NOMO-1 (cell line): ENCODE measurements around the gene CTAG1A.
A peak's percentile ranks its signal among the peaks of the same experiment; 100 is the strongest.
"Not testable (repeated sequence)": the region's sequence is repeated elsewhere in the genome, so short reads cannot be mapped to it uniquely, and the experiment has no call there.

Source experiments
- DNase-seq, 2 experiments: peaks; one replicate each; lab custom pipeline; 2025; ENCODE audit not compliant: unreplicated experiment in 2 of 2; lab: John Stamatoyannopoulos, UW

The CTAG1A gene

DNA sequence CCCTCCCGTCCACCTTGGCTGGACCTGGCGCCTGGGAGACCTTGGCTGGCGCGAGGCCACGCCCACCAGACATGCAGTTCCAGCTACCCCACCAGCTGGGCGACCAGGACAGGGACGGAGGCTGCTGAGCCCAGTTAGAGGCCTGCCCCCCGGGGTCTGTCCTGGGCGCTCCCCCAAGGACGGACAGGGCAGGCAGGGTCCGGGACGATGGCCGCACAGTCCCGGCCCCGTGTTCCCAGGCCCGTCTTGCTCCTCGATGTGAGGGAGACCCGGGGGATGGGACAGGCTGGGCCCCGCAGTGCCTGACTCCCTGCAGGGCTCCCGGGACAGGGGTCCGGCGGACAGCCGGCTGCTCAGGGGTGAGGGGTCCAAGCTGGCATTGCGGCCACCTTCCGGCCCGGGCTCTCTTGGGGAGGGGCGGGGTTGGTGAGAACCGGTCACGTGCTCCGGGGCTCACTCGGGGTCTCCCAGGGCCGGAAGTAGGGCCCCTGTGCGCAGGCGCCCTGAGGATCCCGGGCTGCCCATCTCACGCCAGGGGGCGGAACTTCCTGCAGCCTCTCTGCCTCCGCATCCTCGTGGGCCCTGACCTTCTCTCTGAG lies at the start of gene CTAG1A:
Gene CTAG1A, plus strand, starts transcription at position 549 of the 599 bp plus-strand sequence. CDS start 74 bp downstream, outside the sequence.
- not testable (repeated sequence) for DNase-seq

DNA sequence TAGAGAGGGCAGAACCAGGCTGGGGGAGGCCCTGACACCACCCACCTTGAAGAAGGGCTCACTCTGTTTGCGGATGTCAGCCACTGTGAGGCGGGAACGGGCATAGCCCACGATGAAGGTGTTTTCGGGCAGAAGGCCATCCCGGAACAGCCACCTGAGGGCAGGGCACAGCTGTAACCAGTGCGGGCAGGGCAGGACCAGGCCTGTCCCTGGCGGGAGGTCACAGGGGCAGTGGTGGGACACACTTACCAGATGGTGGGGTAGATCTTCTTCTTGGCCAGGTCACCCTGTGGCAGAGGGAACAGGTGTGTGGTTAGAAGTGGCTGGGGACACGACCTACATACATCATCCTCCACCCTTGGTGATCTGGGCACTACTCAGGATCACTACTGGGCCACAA lies 49.0 kb upstream of the CTAG1A start:
- DNase-seq: no peak

DNA sequence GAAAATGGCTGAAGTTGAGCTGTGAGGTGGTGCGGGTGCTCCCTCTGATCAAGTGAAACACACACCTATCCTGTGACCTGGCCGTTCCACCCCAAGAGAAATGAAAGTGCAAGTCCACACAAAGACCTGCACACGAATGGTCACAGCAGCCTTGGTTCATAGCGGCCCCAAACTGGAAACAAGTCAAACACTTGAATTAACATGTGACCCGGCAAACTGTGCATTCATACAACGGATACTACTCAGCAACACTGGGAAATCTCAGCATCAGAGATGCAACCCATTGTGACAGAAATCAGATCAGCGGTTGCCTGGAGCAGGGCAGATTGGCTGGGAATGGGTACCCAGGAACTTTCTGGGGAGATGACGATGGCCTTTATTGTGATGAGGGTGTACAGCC lies 45.9 kb upstream of the CTAG1A start:
- no peak for DNase-seq

DNA sequence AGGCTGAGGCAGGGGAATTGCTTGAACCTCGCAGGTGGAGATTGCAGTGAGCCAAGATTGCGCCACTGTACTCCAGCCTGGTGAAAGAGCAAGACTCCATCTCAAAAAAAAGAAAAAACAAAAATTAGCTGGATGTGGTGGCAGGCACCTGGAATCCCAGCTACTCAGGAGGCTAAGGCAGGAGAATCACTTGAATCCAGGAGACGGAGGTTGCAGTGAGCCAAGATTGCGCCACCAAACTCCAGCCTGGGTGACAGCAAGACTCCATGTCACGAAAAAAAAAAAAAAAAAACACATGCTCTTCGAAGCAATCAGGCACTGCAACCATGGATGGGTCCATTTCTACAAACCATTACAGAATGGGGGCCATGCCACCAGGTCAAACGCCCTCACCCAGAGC lies 44.6 kb upstream of the CTAG1A start:
- DNase-seq: not testable (repeated sequence)

DNA sequence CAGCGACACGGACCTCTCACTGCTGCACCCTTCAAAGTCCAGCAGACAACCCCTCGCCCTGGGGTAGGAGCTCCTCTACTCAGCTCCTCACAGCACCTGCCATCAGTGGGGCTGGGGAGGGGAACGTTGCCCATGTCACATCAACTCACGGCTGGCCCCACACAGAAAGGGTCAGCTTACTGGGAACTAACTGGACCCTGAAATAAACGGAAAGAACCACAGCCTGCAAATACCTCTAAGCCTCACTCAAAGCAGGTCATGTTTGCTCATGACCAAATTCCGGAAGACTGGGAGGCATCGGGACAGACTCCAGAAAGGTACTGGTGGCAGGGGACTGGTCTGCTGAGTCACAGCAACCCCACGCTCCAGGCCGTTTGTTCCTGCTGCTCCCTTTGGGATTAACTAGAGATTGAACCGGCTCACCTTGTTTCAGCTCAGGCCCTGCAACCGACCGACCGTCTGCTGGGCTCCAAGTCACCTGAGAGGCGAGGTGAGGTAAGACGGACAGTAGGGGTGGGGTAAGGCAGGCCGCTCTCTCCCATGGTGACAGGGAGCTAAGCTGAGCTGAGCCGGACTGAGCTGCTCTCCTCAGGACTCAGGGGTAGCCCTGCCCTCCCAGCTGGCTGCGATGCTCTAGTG lies 43.9 kb upstream of the CTAG1A start:
- no peak for DNase-seq

DNA sequence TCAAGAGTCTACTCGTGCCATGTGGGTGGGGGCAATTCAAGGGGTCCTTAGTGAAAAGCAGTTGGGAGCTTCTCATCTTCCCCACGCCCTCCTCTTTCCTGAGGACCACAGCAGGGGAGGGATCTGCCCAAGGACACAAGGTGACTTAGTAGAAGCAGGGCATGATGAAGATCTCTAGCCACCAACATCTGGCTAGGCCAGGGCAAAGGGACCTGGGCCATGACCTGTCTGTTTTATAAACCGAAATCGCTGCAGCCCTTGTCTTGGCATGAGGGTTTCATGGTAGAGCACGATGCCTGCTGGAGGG lies 43.4 kb upstream of the CTAG1A start:
- DNase-seq: no peak

DNA sequence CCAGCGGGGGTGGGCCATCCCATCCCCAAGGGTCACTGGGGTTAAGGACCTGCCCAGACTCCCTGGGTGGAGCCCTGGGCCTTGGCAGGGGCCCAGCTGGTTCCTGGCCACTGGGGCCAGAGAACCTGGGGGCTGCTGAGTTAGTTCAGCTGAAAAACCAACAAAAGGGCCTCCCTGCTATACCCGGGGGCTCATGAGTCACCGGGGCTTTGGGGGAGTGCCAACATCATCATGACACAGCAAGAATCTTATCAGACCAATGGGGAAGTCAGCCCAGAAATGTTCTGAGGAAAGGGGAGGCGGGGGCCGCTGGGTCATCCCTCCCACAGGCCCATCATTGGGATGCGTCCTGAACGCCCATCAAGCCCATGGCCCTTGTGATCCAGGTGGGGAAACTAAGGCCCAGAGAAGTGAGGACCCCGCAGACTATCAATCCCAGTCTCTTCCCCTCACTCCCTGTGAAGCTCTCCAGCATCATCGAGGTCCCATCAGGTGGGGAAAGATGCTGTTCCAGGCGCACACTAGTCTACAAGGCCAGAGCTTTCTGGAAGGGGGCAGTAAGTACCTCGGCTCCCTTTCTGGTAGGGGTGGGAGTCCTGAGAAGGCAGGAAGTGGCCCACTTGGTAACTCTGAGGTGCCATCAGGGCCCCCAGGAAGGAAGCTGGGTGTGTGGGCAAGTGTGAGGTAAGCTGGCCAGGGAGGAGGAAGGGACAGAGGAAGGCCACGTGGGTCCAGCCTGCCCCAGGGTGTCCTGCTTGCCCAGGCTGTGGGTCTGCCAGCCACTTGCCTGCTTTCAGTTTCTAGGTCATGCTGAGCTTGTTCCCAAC lies 42.8 kb upstream of the CTAG1A start:
- DNase-seq: peak; percentile 58 to 70

DNA sequence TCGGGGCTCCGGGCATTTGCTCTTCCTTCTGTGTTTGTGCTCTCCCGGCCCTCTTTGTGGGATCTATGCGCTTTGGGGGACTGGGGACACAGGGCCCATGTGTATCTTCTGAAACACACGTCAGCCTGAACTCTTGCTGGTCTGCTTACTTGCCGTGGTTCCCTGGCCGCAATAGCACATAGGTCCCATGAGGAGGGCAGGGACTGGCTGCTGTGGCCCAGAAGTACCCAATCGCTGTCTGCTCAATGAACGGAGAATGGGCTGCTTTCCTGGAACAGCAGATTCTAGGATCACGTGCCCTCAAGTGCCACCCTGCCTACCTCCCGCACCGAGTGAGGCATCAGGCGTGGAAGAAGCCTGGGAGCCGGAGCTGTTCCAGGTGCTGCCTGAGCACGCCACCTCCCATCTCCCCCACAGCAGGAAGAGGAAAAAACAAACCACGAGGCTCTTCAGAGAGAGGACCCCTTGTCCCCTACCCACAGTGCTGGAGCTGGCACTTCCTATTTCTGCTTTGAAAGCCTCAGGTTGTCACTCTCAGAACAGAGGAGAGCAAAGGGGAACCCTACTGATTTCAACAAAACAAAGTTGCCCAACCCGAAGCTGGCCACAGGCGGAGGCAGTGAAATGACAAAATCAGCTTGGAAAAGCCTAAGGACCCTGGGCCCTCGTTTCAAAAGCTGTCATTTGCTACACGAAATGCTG lies 42.1 kb upstream of the CTAG1A start:
- DNase-seq: peak; percentile 76 to 85

DNA sequence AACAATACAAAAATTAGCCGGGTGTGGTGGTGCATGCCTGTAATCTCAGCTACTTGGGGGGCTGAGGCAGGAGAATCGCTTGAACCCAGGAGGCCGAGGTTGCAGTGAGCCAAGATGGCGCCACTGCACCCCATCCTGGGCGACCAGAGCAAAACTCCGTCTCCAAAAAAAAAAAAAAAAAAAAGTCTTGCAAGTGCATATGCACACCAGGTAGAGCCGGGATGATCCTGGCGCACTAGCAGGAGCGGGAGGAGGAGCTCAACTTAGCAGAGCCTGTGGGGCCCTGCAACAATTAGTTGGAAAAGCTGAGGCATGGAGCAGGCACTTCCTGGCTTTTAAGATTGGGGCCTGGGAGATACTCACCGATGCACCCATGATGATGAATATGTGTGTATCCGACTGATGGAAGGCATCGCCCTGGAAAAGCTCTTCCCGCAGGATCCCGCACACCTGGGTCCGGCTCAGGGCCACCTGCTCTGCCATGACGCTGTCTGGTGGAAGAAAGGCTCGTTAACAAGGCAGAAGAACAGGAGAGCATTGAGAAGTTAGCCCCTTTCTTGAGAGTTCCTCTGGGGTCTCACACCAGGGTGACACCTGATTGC lies 39.2 kb upstream of the CTAG1A start:
- no peak for DNase-seq

DNA sequence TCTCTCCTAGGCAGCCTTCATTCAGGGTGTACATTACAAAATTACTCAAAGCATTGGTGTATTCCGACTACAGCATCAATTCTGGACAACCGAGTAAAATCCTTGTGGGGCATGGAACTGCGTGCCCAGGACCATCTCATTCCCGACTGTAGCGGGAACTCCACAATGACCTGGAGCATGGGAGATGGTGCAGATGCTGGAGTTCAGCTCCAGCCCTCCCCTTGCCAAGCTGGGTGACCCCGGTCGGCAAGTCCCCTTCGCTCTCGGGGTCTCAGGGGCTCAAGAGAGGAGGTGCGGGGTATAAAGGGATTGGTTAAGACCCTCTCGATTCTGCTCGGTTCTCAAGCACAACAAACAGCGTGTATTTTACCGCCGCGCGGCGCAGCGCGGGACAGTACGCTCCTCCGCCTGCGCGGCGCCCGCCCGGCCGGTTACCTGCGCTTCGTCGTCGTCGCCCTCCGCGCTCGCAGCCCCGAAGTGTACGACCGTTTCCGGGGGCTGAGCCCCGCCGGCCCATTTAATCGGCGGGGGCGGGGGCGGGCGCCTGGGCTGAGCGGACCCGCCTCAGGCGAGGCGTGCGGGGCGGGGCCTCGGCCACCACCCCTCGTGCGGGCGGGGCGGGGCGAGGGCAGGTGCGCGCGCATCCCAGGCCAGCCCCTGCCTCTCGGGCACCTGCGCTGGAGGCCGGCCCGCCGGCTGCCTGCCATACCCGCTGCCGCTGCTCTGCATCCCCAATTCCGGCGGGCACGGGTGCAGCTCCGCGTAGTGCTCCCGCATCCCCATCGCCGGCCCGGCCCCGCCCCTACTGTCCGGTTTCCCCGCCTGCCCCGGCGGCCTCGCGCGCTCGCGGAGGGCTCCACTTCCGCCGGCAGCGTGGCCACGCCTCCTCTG lies 38.3 kb upstream of the CTAG1A start, which contains the start of gene G6PD:
Gene G6PD, minus strand, starts transcription at position 493 of the 891 bp plus-strand sequence. CDS start 691 bp downstream, outside the sequence.
- peak; percentile 47 to 49 for DNase-seq

DNA sequence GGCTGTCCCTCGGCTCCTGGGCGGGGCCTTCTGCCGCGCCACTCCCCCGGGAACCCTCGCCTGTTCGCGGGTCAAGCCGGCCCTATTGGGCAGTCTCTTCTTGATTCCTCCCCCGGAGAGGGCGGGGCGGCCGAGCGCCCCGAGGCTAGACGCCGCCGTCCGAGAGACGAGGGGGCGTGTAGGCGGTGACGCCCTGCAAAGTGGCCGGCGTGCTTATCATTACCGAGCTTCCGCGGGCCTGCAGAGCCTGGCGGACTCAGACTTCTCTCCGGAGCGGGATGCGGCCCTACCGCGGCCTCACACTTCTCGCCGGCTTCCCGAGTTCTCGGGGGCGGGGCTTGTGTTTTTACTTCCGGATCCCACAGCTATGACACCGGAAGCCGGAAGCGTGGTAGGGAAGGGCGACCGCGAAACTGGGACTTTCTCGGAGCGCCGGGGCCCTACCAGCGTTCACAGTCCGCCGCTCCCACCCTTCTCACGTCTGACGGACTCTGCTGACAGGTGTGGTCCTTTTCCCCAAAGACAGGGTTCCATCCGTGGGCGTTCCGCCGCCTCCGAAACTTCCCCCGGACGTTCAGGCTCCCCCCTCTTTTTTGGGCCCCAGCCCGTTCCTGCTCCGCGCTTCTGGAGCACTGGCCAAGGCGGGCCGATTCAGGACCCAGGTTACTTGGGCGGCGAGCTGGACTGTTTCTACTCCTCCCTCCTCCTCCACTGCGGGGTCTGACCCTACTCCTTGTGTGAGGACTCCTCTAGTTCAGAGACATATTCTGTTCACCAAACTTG lies 37.5 kb upstream of the CTAG1A start, which contains the start of gene IKBKG:
Gene IKBKG, plus strand, starts transcription at position 376 of the 783 bp plus-strand sequence. CDS start 4,383 bp downstream, outside the sequence.
- DNase-seq: peak; percentile 73 to 76

DNA sequence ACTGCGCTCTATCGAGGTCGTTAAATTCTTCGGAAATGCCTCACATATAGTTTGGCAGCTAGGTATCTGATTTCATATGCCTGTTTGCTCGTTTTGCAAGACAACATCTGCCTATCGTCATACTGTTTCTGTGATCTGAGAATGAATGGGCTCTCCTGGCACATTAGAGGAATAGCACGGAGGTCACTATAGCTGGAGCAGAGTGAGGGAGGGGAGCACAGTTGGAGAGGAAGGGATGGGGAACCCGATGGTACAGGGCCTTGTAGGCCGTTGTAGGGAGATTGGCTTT lies 37.0 kb upstream of the CTAG1A start:
- DNase-seq: no peak

DNA sequence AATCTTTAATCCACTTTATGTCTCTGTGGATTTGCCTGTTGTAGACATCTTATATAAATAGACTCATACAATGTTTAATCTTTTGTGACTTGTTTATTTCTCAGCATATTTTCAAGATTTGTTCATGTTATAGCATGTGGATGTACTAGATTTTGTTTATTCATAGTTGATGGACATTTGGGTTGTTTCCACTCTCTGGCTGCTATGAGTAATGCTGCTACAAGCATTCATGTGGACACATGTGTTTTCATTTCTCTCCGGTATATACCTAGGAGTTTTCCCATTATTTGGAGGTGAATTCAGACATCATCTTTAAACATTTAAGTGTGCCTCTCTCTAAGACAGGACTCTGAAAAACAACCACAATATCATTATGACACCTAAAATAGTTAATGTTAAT lies 35.2 kb upstream of the CTAG1A start:
- no peak for DNase-seq

DNA sequence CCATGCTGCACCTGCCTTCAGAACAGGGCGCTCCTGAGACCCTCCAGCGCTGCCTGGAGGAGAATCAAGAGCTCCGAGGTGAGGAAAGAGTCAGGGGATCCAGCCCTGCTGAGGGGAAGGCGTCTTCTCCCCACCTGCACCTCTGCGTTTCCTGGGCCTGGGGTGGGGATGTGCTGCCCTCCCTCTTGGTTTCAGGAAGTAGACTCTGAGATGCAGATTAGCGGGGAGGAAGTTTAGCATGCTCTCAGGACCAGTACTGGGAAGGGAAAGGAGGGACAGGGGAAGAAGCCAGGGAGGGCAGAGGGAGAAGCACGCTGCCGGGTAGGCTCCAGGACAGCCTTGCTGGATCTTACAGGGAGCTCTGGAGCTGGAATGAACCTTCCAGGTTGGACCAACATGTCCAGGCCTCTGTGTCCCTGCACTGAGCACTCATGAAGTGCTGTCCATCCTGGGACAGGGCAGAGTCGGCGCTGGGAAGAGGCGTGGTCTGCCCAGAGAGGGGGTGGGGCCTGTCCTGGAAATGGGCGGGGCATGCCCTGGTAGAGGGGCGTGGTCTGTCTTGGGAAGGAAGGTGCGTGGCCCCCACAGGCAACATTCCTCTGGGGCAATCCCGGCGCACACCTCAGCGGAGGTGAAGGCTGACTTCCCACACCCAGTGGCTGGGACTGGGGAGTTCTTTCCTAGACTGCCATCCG lies 32.7 kb upstream of the CTAG1A start:
- not testable (repeated sequence) for DNase-seq

DNA sequence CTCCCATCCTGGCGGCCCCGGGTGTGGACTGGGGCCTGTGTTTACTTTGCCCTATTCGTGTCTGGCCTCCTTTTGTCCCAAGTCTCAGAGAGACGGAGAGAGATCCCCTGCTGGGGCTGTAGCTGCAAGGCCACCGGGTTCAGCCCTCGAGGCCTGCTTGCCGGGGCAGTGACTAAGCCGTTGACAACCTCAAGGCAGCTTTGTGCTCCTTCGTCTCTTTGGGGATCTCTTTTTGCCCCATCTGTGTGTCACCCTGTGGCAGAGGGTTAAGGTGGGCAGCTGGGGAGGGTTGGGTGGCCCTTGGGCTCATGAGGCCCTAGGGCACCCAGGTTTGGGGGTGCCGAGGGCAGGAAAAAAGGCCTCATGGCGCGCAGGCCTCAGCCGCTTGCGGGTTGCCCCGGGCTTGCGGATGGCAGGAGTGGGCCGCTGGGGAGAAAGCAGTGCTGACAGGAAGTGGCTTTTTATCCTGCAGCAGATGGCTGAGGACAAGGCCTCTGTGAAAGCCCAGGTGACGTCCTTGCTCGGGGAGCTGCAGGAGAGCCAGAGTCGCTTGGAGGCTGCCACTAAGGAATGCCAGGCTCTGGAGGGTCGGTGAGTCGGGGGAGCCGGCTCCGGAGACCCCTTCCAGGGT lies 26.8 kb upstream of the CTAG1A start:
- not testable (repeated sequence) for DNase-seq

DNA sequence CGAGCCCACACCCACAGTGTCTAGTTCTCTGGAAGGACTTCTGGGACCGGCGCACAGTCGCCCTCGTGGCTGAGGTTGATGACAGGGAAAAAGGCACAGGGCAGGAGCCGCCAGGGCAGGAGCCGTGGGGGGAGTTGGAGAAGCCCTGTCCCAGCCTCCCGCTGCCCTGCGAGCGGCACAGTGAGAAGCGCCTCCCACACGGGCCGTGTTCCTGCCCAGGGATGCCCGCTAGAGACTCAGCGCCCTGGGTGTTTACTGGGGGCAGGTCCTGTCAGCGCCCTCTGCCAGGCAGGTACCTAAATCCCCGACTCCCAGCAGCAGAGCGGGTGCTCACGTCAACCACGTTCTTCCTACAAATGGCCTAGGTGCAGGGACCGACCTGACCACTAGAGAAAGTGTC lies 26.0 kb upstream of the CTAG1A start:
- DNase-seq: not testable (repeated sequence)

DNA sequence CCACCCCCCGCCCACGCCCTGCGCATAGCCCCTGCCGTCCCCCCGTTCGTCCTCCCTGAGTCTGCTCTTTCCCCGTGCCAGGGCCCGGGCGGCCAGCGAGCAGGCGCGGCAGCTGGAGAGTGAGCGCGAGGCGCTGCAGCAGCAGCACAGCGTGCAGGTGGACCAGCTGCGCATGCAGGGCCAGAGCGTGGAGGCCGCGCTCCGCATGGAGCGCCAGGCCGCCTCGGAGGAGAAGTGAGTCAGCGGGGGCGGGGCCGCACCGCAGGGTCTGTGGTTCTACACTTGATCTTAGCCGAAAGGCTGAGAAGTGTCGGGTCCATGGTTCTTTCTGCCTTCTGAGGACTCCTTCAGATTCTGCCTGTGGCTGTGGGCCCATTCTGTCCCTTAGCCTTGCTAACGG lies 24.6 kb upstream of the CTAG1A start:
- DNase-seq: not testable (repeated sequence)

DNA sequence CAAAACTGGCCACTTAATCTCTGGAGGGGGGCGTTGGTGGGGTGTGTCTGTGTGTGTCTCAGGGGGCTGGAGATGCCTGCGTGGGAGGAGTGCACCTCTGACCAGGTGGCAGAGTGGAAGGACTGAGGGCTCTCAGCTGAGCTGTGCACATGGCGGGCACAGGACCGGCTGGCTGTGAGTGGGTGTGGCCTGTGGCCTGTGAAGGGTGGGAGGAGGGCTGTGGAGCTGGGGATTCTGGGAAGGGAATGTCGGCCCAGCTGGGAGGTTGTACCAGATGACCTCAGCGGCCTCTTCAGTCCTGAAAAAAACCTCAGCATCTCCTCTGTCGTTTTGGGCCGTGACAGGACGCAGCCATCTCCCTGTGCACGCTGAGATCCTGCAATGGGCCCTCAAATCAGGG lies 22.6 kb upstream of the CTAG1A start:
- DNase-seq: not testable (repeated sequence)
